AG09319 (cell line): ENCODE results near the gene PMS1.

ENCODE experiments used
- DNase-seq: peaks from one replicate; pipeline ENCODE4 v3.0.0-alpha.2; 2010; ENCODE audit warnings: low read depth; ENCODE audit errors: extremely low read depth
- CTCF ChIP-seq: IDR thresholded peaks from 2 replicates; pipeline ENCODE4 v1.5.1; 2011; ENCODE audit warnings: low read depth, mild to moderate bottlenecking, inconsistent platforms, low read length, moderate library complexity

The PMS1 gene

GRCh38 chr2:189901664-189902063 lies 117.4 kb downstream of the PMS1 start:
- TF ChIP-seq CTCF, result no peak

GRCh38 chr2:189913821-189914220 lies 129.6 kb downstream of the PMS1 start:
- no peak for TF ChIP-seq CTCF
- no peak for DNase-seq

More at GRCh38 chr2:189901664-189902063, 117.4 kb downstream of the PMS1 start:
- DNase-seq, result no peak

- DNase-seq, result no peak
- TF ChIP-seq CTCF, result no peak
These were observed 132.4 kb downstream of the PMS1 start for GRCh38 chr2:189916651-189917050.
